CD4-positive, CD25-positive, alpha-beta regulatory T cell (primary cell): ENCODE measurements around the gene CCDC88C. TPM values are rescaled to one million over a fixed set of nuclear protein-coding genes. Genes with fewer than 3 reads are reported as not detected.

Source experiments
- ATAC-seq, 2 donors: fragments of 150-1000 bp; cut with Tn5 transposase; one replicate each; pipeline ENCODE4 v1.10.0; 2021; ENCODE audit warnings: low read depth in 2 of 2, moderate number of reproducible peaks in 2 of 2, moderate library complexity in 1 of 2
- DNase-seq, 3 donors: peaks; one replicate each; pipeline versions ENCODE4 v3.0.0 to v3.0.0-alpha.2; 2012 to 2022; ENCODE audit warnings: mixed read lengths in 1 of 3
- H3K27ac ChIP-seq: one replicate; pipeline ENCODE4 v1.7.0; 2013; ENCODE audit warnings: mild to moderate bottlenecking, low read length; ENCODE audit not compliant: insufficient read depth, poor library complexity, severe bottlenecking
- H3K27me3 ChIP-seq: one replicate; pipeline ENCODE4 v1.7.0; 2013; ENCODE audit warnings: low read length; ENCODE audit not compliant: control insufficient read depth, insufficient read depth
- H3K36me3 ChIP-seq: one replicate; pipeline ENCODE4 v1.7.0; 2013; ENCODE audit warnings: mild to moderate bottlenecking, low read length, moderate library complexity; ENCODE audit not compliant: control insufficient read depth, insufficient read depth
- H3K4me1 ChIP-seq: 2 replicates; pipeline ENCODE4 v1.7.0; 2013; ENCODE audit warnings: mild to moderate bottlenecking, low read length; ENCODE audit not compliant: insufficient read depth, control insufficient read depth, poor library complexity, severe bottlenecking
- H3K4me3 ChIP-seq: one replicate; pipeline ENCODE4 v1.7.0; 2013; ENCODE audit warnings: low read depth, mild to moderate bottlenecking, low read length, moderate library complexity
- H3K9me3 ChIP-seq, 2 experiments: 1 replicate in 1 of 2; 2 replicates in 1 of 2; pipeline ENCODE4 v1.7.0; 2013; ENCODE audit warnings: low read length in 2 of 2, mild to moderate bottlenecking in 1 of 2, moderate library complexity in 1 of 2; ENCODE audit not compliant: control insufficient read depth in 2 of 2
- H3K27ac Mint-ChIP-seq, 3 donors: one replicate each; pipeline ENCODE4 v1.8.0; 2020 to 2022; ENCODE audit warnings: mild to moderate bottlenecking in 3 of 3, mixed read lengths in 3 of 3, moderate library complexity in 2 of 3
- H3K27me3 Mint-ChIP-seq: one replicate; pipeline ENCODE4 v1.8.0; 2022; ENCODE audit warnings: mild to moderate bottlenecking, mixed read lengths
- H3K36me3 Mint-ChIP-seq: one replicate; pipeline ENCODE4 v1.8.0; 2020; ENCODE audit warnings: mixed read lengths
- H3K4me1 Mint-ChIP-seq, 4 donors: one replicate each; pipeline ENCODE4 v1.8.0; 2020 to 2022; ENCODE audit warnings: mixed read lengths in 4 of 4, mild to moderate bottlenecking in 1 of 4
- H3K4me3 Mint-ChIP-seq, 4 donors: one replicate each; pipeline ENCODE4 v1.8.0; 2020 to 2022; ENCODE audit warnings: mild to moderate bottlenecking in 4 of 4, mixed read lengths in 4 of 4, moderate library complexity in 3 of 4
- H3K9me3 Mint-ChIP-seq, 7 donors: one replicate each; pipeline ENCODE4 v1.8.0; 2020 to 2022; ENCODE audit warnings: mixed read lengths in 7 of 7, mild to moderate bottlenecking in 3 of 7, moderate library complexity in 2 of 7
- polyA plus RNA-seq, 4 donors: library from polyadenylated mRNA; unstranded; fragments of 300-500 nt; fragmentation: Illumina TruSeq; gene quantifications; one replicate each; pipeline ENCODE4 v1.2.3, GENCODE V29; 2021
- total RNA-seq: library from RNA; stranded (reverse); gene quantifications from one replicate; pipeline ENCODE4 v1.2.3, GENCODE V29; 2022

The CCDC88C gene
- total and polyA plus RNA-seq, 5 donors from 2014 or later: 25.9 to 466 (median 31.8) TPM

- Mint-ChIP-seq H3K27ac (peak within 1 kb of the TSS; percentile 96 to 99 (median 99)), H3K9me3 (peaks cover 0 to 9% (median 4%) of the 10 kb centered on the region in 7 donors), H3K4me3 (peak within 1 kb of the TSS; percentile 90 to 100 (median 92)), H3K27me3 (peaks cover 11% of the 10 kb centered on the region), H3K4me1 (peaks cover 17 to 97% (median 74%) of the 10 kb centered on the region in 4 donors), H3K36me3 (peaks cover 14% of the 10 kb centered on the region)
- Histone ChIP-seq H3K4me3 (peak within 1 kb of the TSS; percentile 92), H3K36me3 (peaks cover 2% of the 10 kb centered on the region), H3K9me3 (no peaks in the 10 kb centered on the region), H3K27ac (peak within 1 kb of the TSS; percentile 98), H3K4me1 (peaks cover 86% of the 10 kb centered on the region), H3K27me3 (no peaks in the 10 kb centered on the region)
- DNase-seq (peak; percentile 29 to 70 (median 38)), ATAC-seq (no peak)
These were observed 173.1 kb downstream of the CCDC88C start, which contains the start of gene GPR68 for GRCh38 chr14:91244501-91244901. Gene GPR68 (minus strand): TSS chr14:91244704. CDS start chr14:91235050, 9,654 bp downstream.

- Mint-ChIP-seq H3K27me3 (peaks cover 11% of the 10 kb centered on the region), H3K36me3 (peaks cover 14% of the 10 kb centered on the region), H3K4me3 (peak overlapping the region; percentile 90 to 100 (median 92)), H3K4me1 (peaks cover 22 to 100% (median 77%) of the 10 kb centered on the region in 4 donors), H3K27ac (peak overlapping the region; percentile 84 to 99 (median 96)), H3K9me3 (peaks cover 0 to 9% (median 4%) of the 10 kb centered on the region in 7 donors)
- Histone ChIP-seq H3K36me3 (peaks cover 2% of the 10 kb centered on the region), H3K27ac (peak overlapping the region; percentile 98), H3K4me3 (peak overlapping the region; percentile 92), H3K4me1 (peaks cover 88% of the 10 kb centered on the region), H3K9me3 (no peaks in the 10 kb centered on the region), H3K27me3 (no peaks in the 10 kb centered on the region)
- DNase-seq (no peak), ATAC-seq (no peak)
These were observed 174.5 kb downstream of the CCDC88C start for GRCh38 chr14:91243074-91243471.

DNA sequence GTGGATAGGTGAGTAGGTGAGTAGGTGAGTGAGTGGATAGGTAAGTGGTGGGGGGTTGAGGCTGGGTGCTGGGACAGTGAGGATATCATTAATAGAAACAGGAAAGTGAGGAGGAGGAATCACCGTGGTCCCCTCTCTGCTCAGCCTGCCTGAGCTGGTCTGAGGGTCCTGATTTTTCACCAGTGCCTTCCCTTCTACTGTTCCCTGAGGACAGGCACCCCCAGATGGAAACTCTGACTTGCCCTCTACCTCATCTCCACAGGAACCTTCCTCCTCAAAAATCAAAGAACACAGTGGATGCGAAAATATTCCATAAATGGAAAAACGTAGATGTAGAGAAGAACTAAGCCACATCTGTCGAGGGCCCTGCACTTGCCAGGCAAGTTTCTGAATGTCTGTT lies 175.0 kb downstream of the CCDC88C start:
- Mint-ChIP-seq H3K4me1 (peaks cover 18 to 100% (median 75%) of the 10 kb centered on the region in 4 donors), H3K27ac (peak overlapping the region; percentile 84 to 99 (median 96)), H3K27me3 (peaks cover 11% of the 10 kb centered on the region), H3K36me3 (peaks cover 14% of the 10 kb centered on the region), H3K9me3 (peaks cover 0 to 9% (median 4%) of the 10 kb centered on the region in 7 donors), H3K4me3 (peak overlapping the region; percentile 90 to 100 (median 92))
- no peaks in the 10 kb centered on the region for H3K9me3 ChIP-seq
- no peaks in the 10 kb centered on the region for H3K27me3 ChIP-seq
- DNase-seq (no peak), ATAC-seq (no peak)
- peaks cover 2% of the 10 kb centered on the region for H3K36me3 ChIP-seq
- H3K4me1 ChIP-seq: peaks cover 84% of the 10 kb centered on the region
- peak overlapping the region; percentile 98 for H3K27ac ChIP-seq
- H3K4me3 ChIP-seq: peak overlapping the region; percentile 92

- DNase-seq (peak in 2 of 3 donors; percentile 52 to 84), ATAC-seq (no peak)
- peaks cover 0 to 7% (median 1%) of the 10 kb centered on the region in 7 donors for H3K9me3 Mint-ChIP-seq
- H3K27me3 ChIP-seq: no peaks in the 10 kb centered on the region
- H3K9me3 ChIP-seq: no peaks in the 10 kb centered on the region
- H3K27ac ChIP-seq: peak overlapping the region; percentile 98
- H3K4me1 Mint-ChIP-seq: peaks cover 14 to 96% (median 69%) of the 10 kb centered on the region in 4 donors
- H3K36me3 ChIP-seq: peaks cover 5% of the 10 kb centered on the region
- peaks cover 11% of the 10 kb centered on the region for H3K27me3 Mint-ChIP-seq
- H3K27ac Mint-ChIP-seq: peak overlapping the region; percentile 84 to 99 (median 96)
- peaks cover 76% of the 10 kb centered on the region for H3K4me1 ChIP-seq
- H3K4me3 ChIP-seq: peak overlapping the region; percentile 92
- peaks cover 13% of the 10 kb centered on the region for H3K36me3 Mint-ChIP-seq
- H3K4me3 Mint-ChIP-seq: peak overlapping the region; percentile 90 to 100 (median 92)
These were observed 175.8 kb downstream of the CCDC88C start for GRCh38 chr14:91241863-91242262.

GRCh38 chr14:91238661-91239060 lies 179.0 kb downstream of the CCDC88C start:
- peaks cover 5 to 81% (median 56%) of the 10 kb centered on the region in 4 donors for H3K4me1 Mint-ChIP-seq
- peaks cover 3% of the 10 kb centered on the region for H3K27me3 Mint-ChIP-seq
- peaks cover 0 to 2% (median 0%) of the 10 kb centered on the region in 7 donors for H3K9me3 Mint-ChIP-seq
- Histone ChIP-seq H3K9me3 (no peaks in the 10 kb centered on the region), H3K36me3 (peaks cover 19% of the 10 kb centered on the region), H3K27me3 (no peaks in the 10 kb centered on the region), H3K4me3 (peak overlapping the region; percentile 59), H3K27ac (peak overlapping the region; percentile 98), H3K4me1 (peaks cover 53% of the 10 kb centered on the region)
- H3K4me3 Mint-ChIP-seq: peak overlapping the region; percentile 56 to 91 (median 85)
- DNase-seq (no peak), ATAC-seq (no peak)
- H3K36me3 Mint-ChIP-seq: peaks cover 17% of the 10 kb centered on the region
- peak overlapping the region; percentile 86 to 99 (median 93) for H3K27ac Mint-ChIP-seq

- peaks cover 53% of the 10 kb centered on the region for H3K4me1 ChIP-seq
- H3K9me3 ChIP-seq: no peaks in the 10 kb centered on the region
- no peaks in the 10 kb centered on the region for H3K27me3 ChIP-seq
- Mint-ChIP-seq H3K36me3 (peaks cover 17% of the 10 kb centered on the region), H3K27ac (peak overlapping the region in 2 of 3 donors; percentile 86 to 99), H3K4me1 (peaks cover 5 to 79% (median 51%) of the 10 kb centered on the region in 4 donors), H3K9me3 (peaks cover 0 to 2% (median 0%) of the 10 kb centered on the region in 7 donors), H3K4me3 (peak overlapping the region in 3 of 4 donors; percentile 22 to 91 (median 80)), H3K27me3 (no peaks in the 10 kb centered on the region)
- H3K4me3 ChIP-seq: no peak overlapping the region
- peaks cover 19% of the 10 kb centered on the region for H3K36me3 ChIP-seq
- ATAC-seq (no peak), DNase-seq (no peak)
- H3K27ac ChIP-seq: peak overlapping the region; percentile 36
These were observed 179.5 kb downstream of the CCDC88C start for GRCh38 chr14:91238085-91238484.

DNA sequence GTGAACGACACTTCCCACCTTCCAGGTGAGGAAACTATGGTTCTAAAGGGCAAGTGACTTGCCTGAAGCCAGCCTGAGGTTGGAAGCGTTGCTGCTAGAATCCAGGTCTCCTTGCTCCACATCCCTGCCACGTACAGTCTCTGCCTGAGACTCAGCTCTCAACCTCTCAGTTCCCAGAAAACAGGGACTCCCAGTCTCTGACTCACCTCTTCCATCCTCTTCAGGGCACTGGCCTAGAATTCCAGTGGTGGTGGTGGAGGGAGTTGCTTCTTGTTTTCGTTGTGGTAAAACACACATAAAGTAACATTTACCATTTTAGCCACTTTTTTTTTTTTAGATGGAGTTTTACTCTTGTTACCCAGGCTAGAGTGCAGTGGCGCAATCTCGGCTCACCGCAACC lies 180.4 kb downstream of the CCDC88C start:
- Mint-ChIP-seq H3K4me3 (peak overlapping the region in 1 of 4 donors; percentile 91), H3K27ac (peak overlapping the region in 2 of 3 donors; percentile 26 to 99)
- H3K36me3 ChIP-seq: peaks cover 19% of the 10 kb centered on the region

More for the DNA sequence above, 180.4 kb downstream of the CCDC88C start:
- H3K9me3 Mint-ChIP-seq: peaks cover 0 to 2% (median 0%) of the 10 kb centered on the region in 7 donors
- ATAC-seq: no peak
- H3K4me3 ChIP-seq: no peak overlapping the region
- H3K4me1 ChIP-seq: peaks cover 55% of the 10 kb centered on the region
- no peak overlapping the region for H3K27ac ChIP-seq
- no peak for DNase-seq
- no peaks in the 10 kb centered on the region for H3K27me3 Mint-ChIP-seq
- no peaks in the 10 kb centered on the region for H3K9me3 ChIP-seq
- peaks cover 5 to 79% (median 51%) of the 10 kb centered on the region in 4 donors for H3K4me1 Mint-ChIP-seq
- H3K36me3 Mint-ChIP-seq: peaks cover 21% of the 10 kb centered on the region
- H3K27me3 ChIP-seq: no peaks in the 10 kb centered on the region
